BJ (cell line): ENCODE results near the gene VSX1. TPM values are rescaled to one million over a fixed set of nuclear protein-coding genes. Genes with fewer than 3 reads are reported as not detected.

Experiments used
- CTCF ChIA-PET: fragments of 350-600 bp; formaldehyde crosslinking; extraction: SDS; loops from one replicate; lab custom pipeline; 2021; ENCODE audit warnings: antibody characterized with exemption, inconsistent platforms; lab: Yijun Ruan, JAX
- POLR2A ChIA-PET: fragments of 300-600 bp; sonication (Branson Sonifier 250); formaldehyde crosslinking; extraction: SDS; loops from one replicate; lab custom pipeline; 2021; ENCODE audit warnings: antibody characterized with exemption; lab: Charles Lee
- DNase-seq: peaks from one replicate; pipeline ENCODE4 v3.0.0-alpha.2; 2011; ENCODE audit warnings: low read depth
- H3K27me3 ChIP-seq: 2 replicates; pipeline ENCODE4 v1.6.0; 2011; ENCODE audit warnings: low read length; ENCODE audit not compliant: control insufficient read depth, insufficient read depth
- H3K36me3 ChIP-seq: 2 replicates; pipeline ENCODE4 v1.5.1; 2011; ENCODE audit warnings: low read length; ENCODE audit not compliant: control insufficient read depth, insufficient read depth
- H3K4me3 ChIP-seq: 2 replicates; pipeline ENCODE4 v1.5.1; 2011; ENCODE audit warnings: low read depth, mild to moderate bottlenecking, control low read depth, low read length
- CTCF ChIP-seq: IDR thresholded peaks from 2 replicates; pipeline ENCODE4 v1.5.1; 2011; ENCODE audit warnings: low read depth, mild to moderate bottlenecking, control low read depth, inconsistent platforms, low read length, moderate library complexity; ENCODE audit not compliant: insufficient read depth
- polyA plus RNA-seq: library from polyadenylated mRNA; depleted of rRNA; stranded (reverse); fragments of >200 nt; gene quantifications from 2 replicates; pipeline ENCODE4 v1.2.3, GENCODE V29; 2011

Gene VSX1
- polyA plus RNA-seq, 1 experiment, result not detected

GRCh38 chr20:25065625-25066338, 16.2 kb downstream of the VSX1 start:
- Histone ChIP-seq H3K4me3 (no peak overlapping the region), H3K36me3 (no peaks in the 10 kb centered on the region), H3K27me3 (peaks cover 41% of the 10 kb centered on the region)
- ChIA-PET POLR2A (no interaction called here), CTCF (interaction anchor here (1.0 to 8.8 kb wide), 13 partner anchors 8 to 332 kb away, joined by 3 to 216 read pairs (median 4); partner anchors contain the start of genes APMAP and ENTPD6)
- DNase-seq, result no peak
- peak; percentile 82 for TF ChIP-seq CTCF

- Histone ChIP-seq H3K27me3 (peaks cover 42% of the 10 kb centered on the region), H3K4me3 (no peak overlapping the region), H3K36me3 (no peaks in the 10 kb centered on the region)
- CTCF ChIA-PET, result interaction anchor here (0.6 to 8.8 kb wide), 13 partner anchors 9 to 362 kb away, joined by 3 to 216 read pairs (median 4); partner anchors contain the start of genes APMAP and ENTPD6
- POLR2A ChIA-PET, result no interaction called here
- no peak for TF ChIP-seq CTCF
- DNase-seq, result no peak
Observed at GRCh38 chr20:25065072-25065624, 16.8 kb downstream of the VSX1 start.

DNA sequence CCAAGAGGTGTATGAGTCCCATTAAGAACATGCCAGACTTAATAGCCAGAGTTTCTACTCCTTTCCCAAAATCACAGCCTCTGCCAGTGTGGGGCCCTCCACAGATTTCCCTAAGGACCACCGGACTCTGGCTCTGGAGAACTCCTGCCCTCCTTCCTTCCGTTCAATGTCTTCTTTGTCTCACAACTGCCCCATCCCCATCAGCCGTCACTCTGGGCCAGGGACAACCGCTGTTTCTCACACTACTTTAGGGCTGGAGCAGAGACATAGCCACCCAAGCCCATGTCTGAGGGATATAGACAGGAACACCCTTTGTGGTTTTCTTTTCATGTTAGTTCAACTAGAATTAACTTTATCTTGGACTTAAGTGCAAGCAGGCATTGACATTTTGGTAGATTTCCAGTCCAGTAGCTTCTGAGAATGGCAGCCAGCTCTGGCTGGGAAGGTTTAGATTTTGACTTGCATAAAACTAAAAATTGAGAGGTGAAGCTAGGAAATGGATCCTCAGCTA, 17.3 kb downstream of the VSX1 start:
- CTCF ChIA-PET, result interaction anchor here (0.6 to 8.8 kb wide), 14 partner anchors 11 to 363 kb away, joined by 3 to 216 read pairs (median 4); partner anchors contain the start of genes APMAP and ENTPD6
- Histone ChIP-seq H3K36me3 (no peaks in the 10 kb centered on the region), H3K4me3 (no peak overlapping the region), H3K27me3 (peaks cover 40% of the 10 kb centered on the region)
- no peak for TF ChIP-seq CTCF
- no peak for DNase-seq
- POLR2A ChIA-PET, result no interaction called here

GRCh38 chr20:25063981-25064380, 18.0 kb downstream of the VSX1 start:
- POLR2A ChIA-PET, result no interaction called here
- no peaks in the 10 kb centered on the region for H3K36me3 ChIP-seq
- no peak for DNase-seq
- H3K4me3 ChIP-seq, result no peak overlapping the region
- H3K27me3 ChIP-seq, result peaks cover 36% of the 10 kb centered on the region
- CTCF ChIA-PET, result interaction anchor here (1.0 to 8.8 kb wide), 8 partner anchors 14 to 335 kb away, joined by 3 to 216 read pairs (median 6); partner anchors contain the start of genes APMAP and ENTPD6
- no peak for TF ChIP-seq CTCF

DNA sequence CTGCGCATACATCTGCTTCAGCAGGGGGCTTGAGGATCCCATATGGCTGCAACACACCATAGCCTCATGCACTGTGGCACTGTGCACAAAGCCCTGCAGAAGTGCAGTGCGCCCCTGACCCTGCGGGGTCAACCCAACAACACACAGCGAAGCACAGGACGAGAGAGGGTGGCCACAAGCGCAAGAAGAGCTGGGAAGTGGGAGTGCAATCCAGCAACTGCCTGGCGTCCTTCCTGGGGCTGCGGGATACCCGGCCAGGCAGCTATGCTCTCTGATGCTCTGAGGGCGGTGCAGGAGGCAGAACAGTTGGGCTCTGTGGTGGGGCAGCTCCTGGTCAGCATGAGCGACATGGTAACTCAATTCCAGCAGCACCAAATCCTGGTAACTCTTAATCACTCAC, 18.4 kb downstream of the VSX1 start:
- H3K4me3 ChIP-seq, result no peak overlapping the region
- DNase-seq, result no peak
- no peaks in the 10 kb centered on the region for H3K36me3 ChIP-seq
- H3K27me3 ChIP-seq, result peaks cover 36% of the 10 kb centered on the region
- TF ChIP-seq CTCF, result no peak
- POLR2A ChIA-PET, result no interaction called here
- CTCF ChIA-PET, result interaction anchor here (1.0 to 8.8 kb wide), 6 partner anchors 14 to 335 kb away, joined by 3 to 216 read pairs (median 10); partner anchors contain the start of gene APMAP
